Activated CD8-positive, alpha-beta memory T cell treated with anti-CD3 and anti-CD28 coated beads for 36 hours (primary cell): Measurements from ENCODE around the gene SLC35F1. TPM values are rescaled to one million over a fixed set of nuclear protein-coding genes. Genes with fewer than 3 reads are reported as not detected.
"Not testable (repeated sequence)": the region's sequence is repeated elsewhere in the genome, so short reads cannot be mapped to it uniquely, and the experiment has no call there.

Experiments
- CTCF ChIA-PET: fragments of 350-600 bp; sonication (Branson Sonifier 250); formaldehyde crosslinking; loops from one replicate; lab custom pipeline; 2021; ENCODE audit warnings: antibody characterized with exemption; lab: Charles Lee
- POLR2A ChIA-PET: fragments of 350-600 bp; sonication (Branson Sonifier 250); formaldehyde crosslinking; loops from one replicate; lab custom pipeline; 2021; ENCODE audit warnings: antibody characterized with exemption; lab: Charles Lee
- total RNA-seq, 2 experiments: library from RNA; stranded (reverse); gene quantifications; one replicate each; pipeline ENCODE4 v1.2.3, GENCODE V29; 2021

SLC35F1 gene
- total RNA-seq, 2 experiments from 2014 or later = not detected

- CTCF ChIA-PET = no interaction called here
- POLR2A ChIA-PET = no interaction called here
These were observed 69.1 kb downstream of the SLC35F1 start for GRCh38 chr6:117976030-117976651.

- POLR2A ChIA-PET = no interaction called here
- CTCF ChIA-PET = no interaction called here
These were observed 78.9 kb downstream of the SLC35F1 start for GRCh38 chr6:117985916-117986315.

DNA sequence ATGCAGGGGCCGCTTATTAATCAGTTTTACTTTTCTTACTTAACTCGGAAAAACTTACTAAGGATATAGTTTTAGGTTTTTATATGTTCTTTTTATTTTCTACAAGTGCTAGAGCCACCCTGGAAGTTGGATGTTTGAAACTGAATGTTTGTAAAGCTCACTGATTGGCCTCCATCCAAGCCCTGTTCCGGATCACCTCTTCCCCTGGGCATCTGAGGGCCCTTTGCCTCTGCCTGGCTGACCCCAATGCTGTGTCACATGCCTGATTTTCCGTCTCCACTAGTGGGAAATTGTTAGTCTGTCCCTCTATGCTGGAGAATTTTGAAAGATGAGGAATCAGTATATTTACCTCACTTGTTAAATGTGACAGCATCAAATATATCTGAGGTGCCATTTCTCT lies 79.3 kb downstream of the SLC35F1 start:
- POLR2A ChIA-PET = no interaction called here

DNA sequence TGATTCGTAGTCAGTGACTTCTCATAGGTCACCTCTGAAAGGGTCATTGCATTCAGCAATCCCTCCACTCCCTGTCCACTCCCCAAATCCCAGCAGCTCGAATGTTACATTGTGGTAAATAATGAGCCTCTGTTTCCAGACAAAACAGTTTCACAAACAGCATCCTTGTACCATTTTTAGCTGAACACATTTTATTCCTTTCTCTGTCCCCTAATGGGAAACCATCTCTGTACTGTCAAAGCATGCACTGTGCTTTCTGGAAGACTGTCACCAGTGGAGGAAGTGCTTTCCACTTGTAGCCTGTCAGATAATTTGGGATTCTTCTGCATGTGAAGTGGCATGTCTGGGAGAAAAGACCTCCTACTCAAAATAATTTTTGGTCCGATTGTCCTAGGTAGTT lies 82.0 kb downstream of the SLC35F1 start:
- CTCF ChIA-PET = no interaction called here
- POLR2A ChIA-PET = no interaction called here

More for the DNA sequence above, 79.3 kb downstream of the SLC35F1 start:
- CTCF ChIA-PET = no interaction called here

GRCh38 chr6:117990151-117990550 lies 83.1 kb downstream of the SLC35F1 start:
- POLR2A ChIA-PET = no interaction called here
- CTCF ChIA-PET = no interaction called here

DNA sequence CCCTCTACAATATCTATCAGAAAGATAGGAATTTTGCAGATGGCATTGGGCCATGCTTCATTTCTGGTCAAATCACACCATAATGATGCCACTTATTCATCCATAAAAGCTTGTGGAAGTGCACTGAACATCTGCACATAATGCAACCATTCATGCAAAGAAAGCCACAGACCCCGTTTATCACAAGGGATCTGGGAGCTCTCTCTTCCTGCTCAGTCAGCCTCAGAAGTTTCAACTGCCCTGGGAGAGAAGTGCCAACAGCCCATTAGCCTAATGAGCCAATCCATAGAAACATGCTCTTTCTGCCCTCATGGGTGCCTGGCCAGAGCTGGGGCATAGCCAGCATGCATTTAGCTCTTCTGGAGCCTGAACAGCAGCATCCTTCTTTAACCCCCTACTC lies 85.8 kb downstream of the SLC35F1 start:
- ChIA-PET CTCF (no interaction called here), POLR2A (no interaction called here)

- ChIA-PET POLR2A (no interaction called here), CTCF (no interaction called here)
These were observed 105.9 kb downstream of the SLC35F1 start for GRCh38 chr6:118012944-118013343.

DNA sequence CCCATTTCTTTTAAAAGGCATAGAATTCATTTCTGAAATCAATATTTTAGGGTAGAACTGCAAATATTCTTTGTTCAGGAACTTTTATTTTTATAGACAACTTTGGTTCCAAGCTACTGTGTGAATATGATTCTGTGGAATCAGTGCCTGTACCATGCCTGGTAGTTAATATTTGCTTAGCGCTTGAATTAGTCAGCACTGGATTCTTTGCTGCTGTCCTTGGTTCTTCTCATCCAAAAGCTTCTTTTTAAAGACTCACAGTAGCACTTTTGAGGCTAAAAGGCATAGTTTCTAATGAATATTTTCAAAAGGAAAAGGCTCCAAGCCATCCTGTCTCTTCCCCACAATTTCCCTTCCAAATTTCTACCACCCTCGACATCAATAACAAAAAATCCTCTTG lies 109.5 kb downstream of the SLC35F1 start:
- ChIA-PET CTCF (no interaction called here), POLR2A (no interaction called here)

DNA sequence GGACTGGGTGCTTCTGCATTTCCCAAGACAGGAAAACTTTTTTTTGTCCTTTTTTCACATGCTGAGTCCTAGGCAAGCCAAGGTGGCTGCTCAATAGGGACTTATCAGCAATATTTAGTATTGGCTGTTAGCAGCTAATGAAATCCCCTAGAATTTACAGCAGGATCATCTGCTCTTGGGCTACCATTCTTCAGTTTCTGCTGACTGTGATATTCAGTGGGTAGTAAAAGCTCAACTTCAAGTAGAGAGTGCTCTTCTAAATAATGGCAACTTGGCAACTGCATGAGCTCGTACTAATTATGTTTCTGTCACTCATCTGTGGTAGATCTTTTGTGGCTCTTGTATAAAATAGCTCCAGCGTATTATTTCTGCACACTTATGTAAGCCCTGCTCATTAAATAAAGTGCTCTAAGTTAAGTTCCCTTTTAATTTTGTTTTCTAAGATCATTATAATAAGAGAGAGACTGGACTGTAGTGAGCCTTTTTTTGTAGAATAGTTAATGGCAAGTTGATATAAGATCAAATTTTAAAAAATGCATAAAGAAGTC lies 110.3 kb downstream of the SLC35F1 start:
- ChIA-PET POLR2A (no interaction called here), CTCF (no interaction called here)

DNA sequence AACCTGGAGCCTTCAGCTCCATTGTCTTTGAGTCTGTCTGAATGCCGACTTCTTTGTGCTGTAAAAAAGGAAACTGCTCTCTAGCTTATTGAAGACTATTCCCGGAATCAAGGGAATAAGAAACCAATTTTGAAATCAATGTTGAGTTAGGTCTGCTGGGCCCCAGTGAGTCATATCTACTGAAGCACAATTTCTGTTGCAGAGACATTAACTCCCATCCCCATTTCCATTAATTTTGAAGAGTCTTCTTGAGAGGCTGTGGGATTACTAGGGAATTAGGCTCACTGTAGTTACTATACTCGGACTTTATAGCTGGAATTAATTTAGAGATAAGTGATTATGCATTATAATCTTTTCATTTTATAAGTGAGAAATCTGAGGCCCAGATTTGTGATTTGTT lies 116.7 kb downstream of the SLC35F1 start:
- ChIA-PET CTCF (no interaction called here), POLR2A (no interaction called here)

DNA sequence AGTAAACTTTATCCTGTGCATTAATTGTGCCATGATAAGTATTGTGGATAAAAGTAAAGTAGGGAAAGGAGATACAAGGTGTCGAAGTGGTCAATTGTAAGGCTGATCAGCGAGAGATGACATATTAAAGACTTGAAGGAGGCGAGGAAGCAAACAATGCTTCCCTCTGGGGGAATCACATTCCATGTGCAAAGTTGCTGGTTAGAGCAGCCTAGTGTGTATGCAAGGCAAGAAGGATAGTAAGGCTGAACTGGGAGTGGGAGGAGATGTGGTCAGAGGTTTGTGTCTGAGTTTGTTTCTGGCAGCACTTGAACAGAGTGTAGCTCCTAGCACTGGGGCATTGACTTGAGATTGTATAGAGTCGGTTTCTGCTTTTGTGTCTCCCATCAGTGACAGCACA lies 122.9 kb downstream of the SLC35F1 start:
- ChIA-PET CTCF (no interaction called here), POLR2A (no interaction called here)

GRCh38 chr6:118037479-118037878 lies 130.4 kb downstream of the SLC35F1 start:
- CTCF ChIA-PET = interaction anchor here (0.6 kb wide), 1 partner anchor 13 kb away, joined by 3 read pairs; no protein-coding TSS in a partner anchor
- POLR2A ChIA-PET = not testable (repeated sequence)

GRCh38 chr6:118042855-118043254 lies 135.8 kb downstream of the SLC35F1 start:
- ChIA-PET POLR2A (no interaction called here), CTCF (no interaction called here)

- POLR2A ChIA-PET = no interaction called here
- CTCF ChIA-PET = no interaction called here
These were observed 137.2 kb downstream of the SLC35F1 start for GRCh38 chr6:118044275-118044674.

GRCh38 chr6:118054082-118054481 lies 147.0 kb downstream of the SLC35F1 start:
- POLR2A ChIA-PET = no interaction called here

GRCh38 chr6:118061666-118062065 lies 154.6 kb downstream of the SLC35F1 start:
- CTCF ChIA-PET = no interaction called here
- POLR2A ChIA-PET = no interaction called here

More at GRCh38 chr6:118054082-118054481, 147.0 kb downstream of the SLC35F1 start:
- CTCF ChIA-PET = no interaction called here

GRCh38 chr6:118080547-118080946 lies 173.5 kb downstream of the SLC35F1 start:
- CTCF ChIA-PET = no interaction called here
- POLR2A ChIA-PET = no interaction called here

- ChIA-PET CTCF (no interaction called here), POLR2A (no interaction called here)
These were observed 176.6 kb downstream of the SLC35F1 start for GRCh38 chr6:118083711-118084110.

DNA sequence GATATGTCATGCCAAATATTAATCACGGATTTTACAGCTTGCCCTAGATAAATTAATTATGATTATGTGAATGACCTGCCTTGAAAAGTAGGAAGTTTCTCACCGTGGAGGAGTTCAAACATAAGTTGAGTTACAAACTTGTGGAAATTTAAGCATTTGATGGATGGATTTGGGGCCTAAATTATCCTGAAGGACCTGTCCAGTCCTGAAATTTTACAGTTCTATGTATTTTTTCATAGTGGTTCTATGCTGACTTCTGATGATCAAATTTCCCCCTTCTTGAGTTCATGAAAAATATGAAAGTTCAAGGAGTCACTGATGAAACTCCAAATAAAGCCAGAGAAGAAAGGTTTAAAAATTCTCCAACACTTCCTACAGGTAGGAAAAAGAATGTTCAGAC lies 178.6 kb downstream of the SLC35F1 start:
- CTCF ChIA-PET = no interaction called here
- POLR2A ChIA-PET = no interaction called here

GRCh38 chr6:118086159-118086558 lies 179.1 kb downstream of the SLC35F1 start:
- POLR2A ChIA-PET = no interaction called here

DNA sequence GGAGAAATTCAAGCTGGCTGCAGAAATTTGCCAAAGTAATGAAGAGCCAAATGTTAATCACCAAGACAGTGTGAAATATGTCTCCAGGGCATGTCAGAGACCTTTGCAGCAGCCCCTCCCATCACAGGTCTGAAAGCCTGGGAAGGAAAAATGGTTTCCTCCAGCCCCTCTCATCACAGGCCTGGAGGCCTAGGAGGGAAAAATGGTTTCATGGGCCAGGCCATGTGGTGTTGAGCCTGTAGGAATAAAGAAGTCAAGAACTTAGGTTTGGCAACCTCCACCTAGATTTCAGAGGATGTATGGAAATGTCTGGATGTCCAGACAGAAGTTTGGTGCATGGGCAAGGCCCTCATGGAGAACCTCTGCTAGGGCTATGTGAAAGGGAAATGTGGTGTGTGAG lies 185.0 kb downstream of the SLC35F1 start:
- POLR2A ChIA-PET = no interaction called here
- CTCF ChIA-PET = no interaction called here

More at GRCh38 chr6:118086159-118086558, 179.1 kb downstream of the SLC35F1 start:
- CTCF ChIA-PET = no interaction called here

DNA sequence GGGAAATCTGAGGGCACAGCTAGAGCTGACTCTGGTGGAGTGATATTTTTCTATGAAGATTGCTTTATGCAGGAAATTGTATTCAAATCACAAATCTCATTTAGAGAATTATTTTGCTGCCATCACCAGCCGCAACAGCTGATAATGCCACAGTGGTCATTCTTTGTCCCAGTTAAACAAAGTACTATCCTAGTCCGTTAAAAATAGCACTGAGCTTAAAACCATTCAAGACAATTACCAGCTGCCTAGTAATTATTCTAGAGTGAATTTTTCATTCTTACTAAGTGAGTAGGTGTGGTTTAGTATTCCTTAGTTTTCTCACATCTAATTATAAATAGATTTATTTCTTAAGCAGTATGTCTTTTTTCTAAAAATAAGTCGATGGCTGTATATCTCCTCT lies 190.5 kb downstream of the SLC35F1 start:
- ChIA-PET POLR2A (no interaction called here), CTCF (no interaction called here)
